Hepatocyte (in vitro differentiated cells): ENCODE data around the gene XBP1.

ENCODE experiments used
- CTCF ChIP-seq: fragments of 200-600 bp; sonication (generic); IDR thresholded peaks from 2 replicates; pipeline ENCODE4 v1.5.1; 2016; ENCODE audit warnings: antibody characterized with exemption, mild to moderate bottlenecking; ENCODE audit not compliant: poor library complexity
- EZH2 ChIP-seq: fragments of 200-600 bp; sonication (generic); IDR thresholded peaks from 2 replicates; pipeline ENCODE4 v1.6.1; 2016; ENCODE audit warnings: antibody characterized with exemption, mild to moderate bottlenecking, borderline replicate concordance

- TF ChIP-seq CTCF (no peak), EZH2 (no peak)
Measured at GRCh38 chr22:28826921-28827320, 26.6 kb upstream of the XBP1 start.
